Retinal pigment epithelial cell (primary cell): Measurements from ENCODE around the gene CBX1.

ENCODE experiments used
- DNase-seq: peaks from one replicate; pipeline ENCODE4 v3.0.0-alpha.2; 2010; ENCODE audit warnings: low read depth
- H3K4me3 ChIP-seq: 2 replicates; pipeline ENCODE4 v1.5.1; 2011; ENCODE audit warnings: mild to moderate bottlenecking, low read length, control low read depth, moderate library complexity
- TF ChIP-seq, protein P1 (sequence below): conservative IDR thresholded peaks from 2 replicates; pipeline ENCODE4 v1.5.1; 2011; ENCODE audit warnings: low read depth, low read length, control low read depth, inconsistent platforms

Gene CBX1

DNA sequence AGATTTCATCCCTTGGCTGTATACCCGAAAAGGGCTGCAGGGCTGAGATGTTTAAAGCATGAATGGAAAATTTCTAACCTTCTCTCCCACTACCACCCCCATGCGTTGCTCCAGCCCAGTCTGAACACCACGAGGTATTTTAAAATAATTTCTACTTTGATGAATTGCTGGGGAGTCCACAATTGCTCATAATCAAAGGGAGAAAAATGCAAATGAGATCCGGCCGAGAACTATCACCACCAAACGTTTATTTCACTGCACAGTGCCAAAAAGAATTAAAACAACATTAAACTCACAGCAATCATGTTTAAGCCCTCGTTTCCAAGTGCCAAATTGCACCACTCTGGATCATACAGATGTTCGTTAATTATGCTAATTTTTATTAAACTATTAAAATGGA, 43.0 kb upstream of the CBX1 start:
- DNase-seq = no peak
- TF ChIP-seq, protein P1, sequence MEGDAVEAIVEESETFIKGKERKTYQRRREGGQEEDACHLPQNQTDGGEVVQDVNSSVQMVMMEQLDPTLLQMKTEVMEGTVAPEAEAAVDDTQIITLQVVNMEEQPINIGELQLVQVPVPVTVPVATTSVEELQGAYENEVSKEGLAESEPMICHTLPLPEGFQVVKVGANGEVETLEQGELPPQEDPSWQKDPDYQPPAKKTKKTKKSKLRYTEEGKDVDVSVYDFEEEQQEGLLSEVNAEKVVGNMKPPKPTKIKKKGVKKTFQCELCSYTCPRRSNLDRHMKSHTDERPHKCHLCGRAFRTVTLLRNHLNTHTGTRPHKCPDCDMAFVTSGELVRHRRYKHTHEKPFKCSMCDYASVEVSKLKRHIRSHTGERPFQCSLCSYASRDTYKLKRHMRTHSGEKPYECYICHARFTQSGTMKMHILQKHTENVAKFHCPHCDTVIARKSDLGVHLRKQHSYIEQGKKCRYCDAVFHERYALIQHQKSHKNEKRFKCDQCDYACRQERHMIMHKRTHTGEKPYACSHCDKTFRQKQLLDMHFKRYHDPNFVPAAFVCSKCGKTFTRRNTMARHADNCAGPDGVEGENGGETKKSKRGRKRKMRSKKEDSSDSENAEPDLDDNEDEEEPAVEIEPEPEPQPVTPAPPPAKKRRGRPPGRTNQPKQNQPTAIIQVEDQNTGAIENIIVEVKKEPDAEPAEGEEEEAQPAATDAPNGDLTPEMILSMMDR = no peak
- H3K4me3 ChIP-seq = no peak overlapping the region

DNA sequence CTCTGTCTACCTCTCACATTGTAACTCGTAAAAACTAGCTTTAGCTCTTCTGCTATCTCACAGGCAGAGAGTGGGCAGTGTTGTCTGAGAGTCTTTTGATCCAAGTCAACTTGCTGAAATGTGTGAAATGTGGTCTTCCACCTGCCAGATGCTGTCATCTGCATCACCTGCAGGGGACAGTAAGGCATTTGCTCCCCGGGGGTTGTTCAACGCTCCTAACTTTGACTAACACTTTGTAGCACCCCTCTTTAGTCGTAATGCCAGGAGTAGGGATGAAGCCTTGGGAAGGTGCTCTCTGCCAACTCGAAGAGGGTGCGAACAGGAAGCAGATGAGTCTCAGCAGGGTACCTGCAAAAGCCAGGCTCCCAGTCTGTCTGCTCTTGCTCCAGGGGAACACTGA, 42.4 kb upstream of the CBX1 start:
- DNase-seq = no peak
- no peak overlapping the region for H3K4me3 ChIP-seq
- TF ChIP-seq, protein P1 = no peak

DNA sequence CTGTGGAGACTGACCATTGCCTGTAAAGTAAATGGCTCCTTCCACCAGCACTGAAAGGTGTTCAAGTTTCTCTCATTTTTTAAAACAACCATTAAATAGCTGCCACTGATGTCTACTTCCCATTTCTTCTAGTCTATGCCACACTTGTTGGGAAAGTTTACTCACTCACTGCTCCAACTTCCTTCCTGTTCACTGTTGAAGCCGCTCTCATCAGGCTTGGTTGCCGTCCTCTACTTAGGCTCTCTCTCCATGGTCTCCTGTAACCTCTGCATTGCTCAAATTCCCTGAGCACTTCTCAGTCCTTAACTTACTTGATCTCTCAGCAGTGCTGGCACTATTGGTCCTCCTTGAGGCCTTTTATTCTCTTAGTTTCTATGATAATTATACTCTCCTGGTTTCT, 38.7 kb upstream of the CBX1 start:
- no peak overlapping the region for H3K4me3 ChIP-seq
- TF ChIP-seq, protein P1 = no peak
- DNase-seq = no peak

DNA sequence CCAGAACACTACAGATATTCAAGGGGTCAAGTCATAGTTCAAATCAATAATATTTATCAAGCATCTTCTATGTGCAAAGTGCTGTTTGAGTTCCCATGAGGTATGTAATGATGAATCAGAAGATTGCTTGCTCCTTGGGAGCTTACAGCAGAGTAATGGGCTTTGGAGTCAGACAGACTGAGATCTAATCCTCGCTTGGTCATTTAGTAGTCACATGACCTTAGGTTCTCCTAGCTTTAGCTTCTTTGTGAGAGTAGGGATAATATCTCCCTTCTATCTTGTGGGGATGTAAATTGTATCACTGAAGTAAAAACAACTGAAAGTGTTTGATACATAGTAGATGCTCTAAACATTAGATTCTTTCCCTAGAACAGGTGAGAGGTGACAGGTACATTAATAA, 36.4 kb upstream of the CBX1 start:
- DNase-seq = no peak
- no peak overlapping the region for H3K4me3 ChIP-seq
- TF ChIP-seq, protein P1 = no peak

DNA sequence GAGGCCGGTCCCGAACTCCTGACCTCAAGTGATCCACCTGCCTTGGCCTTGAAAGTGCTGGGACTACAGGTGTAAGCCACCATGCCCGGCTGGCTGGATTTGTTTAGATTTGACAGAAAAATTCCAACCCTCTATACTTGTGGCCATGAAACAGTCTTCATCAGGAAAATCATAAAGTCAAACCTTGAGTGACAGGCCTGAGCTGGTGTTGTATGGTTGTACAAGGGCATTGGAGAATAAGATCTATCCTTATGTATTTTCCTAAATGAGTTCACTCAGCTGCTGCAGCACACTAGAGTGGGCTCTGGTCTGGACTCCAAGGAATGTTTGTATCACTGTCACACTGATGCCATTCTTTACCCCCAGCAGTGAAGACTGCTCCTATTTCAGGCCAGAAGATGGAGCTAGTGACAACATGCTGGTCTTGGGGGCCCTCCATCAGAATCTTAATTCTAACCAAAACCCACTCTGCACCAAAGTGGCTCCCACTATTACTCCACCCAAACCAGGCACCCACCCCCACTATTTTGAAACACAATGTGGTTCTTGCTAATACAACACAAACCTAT, 33.7 kb upstream of the CBX1 start:
- TF ChIP-seq, protein P1 = peak; percentile 16
- H3K4me3 ChIP-seq = no peak overlapping the region
- DNase-seq = no peak

DNA sequence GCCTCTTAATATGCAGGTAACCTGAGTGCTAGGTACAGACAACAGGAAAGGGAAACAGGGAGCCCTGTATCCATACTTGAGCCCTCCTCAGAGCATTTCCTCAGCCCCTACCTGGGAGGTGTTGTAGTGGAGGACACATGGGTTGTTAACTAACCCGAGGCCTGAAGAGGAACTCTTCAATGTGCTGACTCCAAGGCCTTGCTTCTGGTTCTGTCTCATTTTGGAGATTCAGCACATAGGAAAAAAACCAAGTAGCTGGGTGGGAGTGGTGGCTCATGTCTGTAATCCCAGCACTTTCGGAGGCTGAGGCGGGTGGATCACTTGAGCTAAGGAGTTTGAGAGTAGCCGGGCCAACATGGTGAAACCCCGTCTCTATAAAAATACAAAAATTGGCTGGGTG, 31.1 kb upstream of the CBX1 start:
- H3K4me3 ChIP-seq = no peak overlapping the region
- TF ChIP-seq, protein P1 = no peak
- no peak for DNase-seq

DNA sequence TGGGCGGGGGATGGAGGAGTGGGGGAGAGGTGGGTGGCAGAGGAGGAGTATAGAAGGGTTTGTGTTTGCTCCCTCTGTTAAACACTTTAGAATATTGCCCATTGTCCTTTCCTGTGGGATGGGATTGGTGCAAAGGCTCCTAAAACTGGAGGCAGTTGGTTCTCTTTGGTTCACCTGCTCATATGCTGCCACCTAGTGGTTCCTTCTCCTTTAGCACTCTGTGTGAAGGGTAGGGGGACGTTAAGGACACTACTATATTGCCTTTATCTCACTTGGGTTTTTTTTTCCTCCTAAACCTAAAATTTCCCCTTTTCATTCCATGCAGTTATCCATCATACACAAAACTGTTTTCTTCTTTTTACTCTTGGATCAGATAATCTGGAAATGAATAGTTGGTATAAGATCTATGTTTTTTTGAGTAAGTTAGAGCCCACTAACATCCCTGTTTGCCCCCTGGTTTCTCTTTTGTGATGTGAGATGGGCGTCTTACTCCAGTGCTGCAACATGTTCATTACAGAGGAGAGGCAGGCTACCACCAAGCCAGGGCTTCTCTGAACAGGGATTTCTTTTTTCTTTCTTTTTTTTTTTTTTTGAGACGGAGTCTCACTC, 30.0 kb upstream of the CBX1 start:
- DNase-seq = no peak

More for the DNA sequence above, 30.0 kb upstream of the CBX1 start:
- H3K4me3 ChIP-seq = no peak overlapping the region
- TF ChIP-seq, protein P1 = peak; percentile 92
